ENCODE measurements around the gene APOE. TPM values are rescaled to one million over a fixed set of nuclear protein-coding genes. Genes with fewer than 3 reads are reported as not detected.
A peak's percentile ranks its signal among the peaks of the same experiment; 100 is the strongest.
"Not testable (repeated sequence)": the region's sequence is repeated elsewhere in the genome, so short reads cannot be mapped to it uniquely, and the experiment has no call there.

Gene APOE
- polyA plus RNA-seq, 1 donor, result 77.8 TPM

GRCh38 chr19:44908074-44908835 lies 2.7 kb downstream of the APOE start:
- Histone ChIP-seq H3K4me1 (ENCODE audit: control insufficient read depth, insufficient read depth, low read length) (peaks cover 29% of the 10 kb centered on the region), H3K27me3 (ENCODE audit: control insufficient read depth, insufficient read depth, low read length) (peaks cover 5% of the 10 kb centered on the region), H3K4me3 (ENCODE audit: low read length) (no peak overlapping the region), H3K27ac (ENCODE audit: low read length) (no peak overlapping the region), H3K36me3 (ENCODE audit: control insufficient read depth, insufficient read depth, low read length) (peaks cover under 1% of the 10 kb centered on the region), H3K9me3 (ENCODE audit: control insufficient read depth, low read depth, low read length) (peaks cover 3% of the 10 kb centered on the region)
- DNase-seq, result no peak
- WGBS (ENCODE audit: insufficient coverage, low lambda C conversion rate), result 100% methylated on average over 4 of the region's 46 CpGs

GRCh38 chr19:44908836-44909261 lies 3.3 kb downstream of the APOE start:
- no CpG with 5 or more reads among the region's 44 CpGs for WGBS (ENCODE audit: insufficient coverage, low lambda C conversion rate)
- no peak overlapping the region for H3K27ac ChIP-seq (ENCODE audit: low read length)
- no peaks in the 10 kb centered on the region for H3K36me3 ChIP-seq (ENCODE audit: control insufficient read depth, insufficient read depth, low read length)
- H3K9me3 ChIP-seq (ENCODE audit: control insufficient read depth, low read depth, low read length), result peaks cover 3% of the 10 kb centered on the region
- H3K4me1 ChIP-seq (ENCODE audit: control insufficient read depth, insufficient read depth, low read length), result peaks cover 26% of the 10 kb centered on the region
- DNase-seq, result no peak
- H3K27me3 ChIP-seq (ENCODE audit: control insufficient read depth, insufficient read depth, low read length), result peaks cover 5% of the 10 kb centered on the region
- no peak overlapping the region for H3K4me3 ChIP-seq (ENCODE audit: low read length)

GRCh38 chr19:44909775-44910174 lies 4.2 kb downstream of the APOE start:
- H3K27me3 ChIP-seq (ENCODE audit: control insufficient read depth, insufficient read depth, low read length), result peaks cover 7% of the 10 kb centered on the region
- no peak for DNase-seq
- no CpG with 5 or more reads among the region's 5 CpGs for WGBS (ENCODE audit: insufficient coverage, low lambda C conversion rate)
- no peak overlapping the region for H3K27ac ChIP-seq (ENCODE audit: low read length)
- peaks cover 3% of the 10 kb centered on the region for H3K9me3 ChIP-seq (ENCODE audit: control insufficient read depth, low read depth, low read length)
- H3K36me3 ChIP-seq (ENCODE audit: control insufficient read depth, insufficient read depth, low read length), result no peaks in the 10 kb centered on the region
- no peak overlapping the region for H3K4me3 ChIP-seq (ENCODE audit: low read length)
- peaks cover 31% of the 10 kb centered on the region for H3K4me1 ChIP-seq (ENCODE audit: control insufficient read depth, insufficient read depth, low read length)

GRCh38 chr19:44911896-44912295 lies 6.3 kb downstream of the APOE start:
- H3K27ac ChIP-seq (ENCODE audit: low read length); H3K27me3 ChIP-seq (ENCODE audit: control insufficient read depth, insufficient read depth, low read length); H3K36me3 ChIP-seq (ENCODE audit: control insufficient read depth, insufficient read depth, low read length); H3K4me3 ChIP-seq (ENCODE audit: low read length); DNase-seq; H3K9me3 ChIP-seq (ENCODE audit: control insufficient read depth, low read depth, low read length): not testable (repeated sequence)
- no CpG with 5 or more reads among the region's 6 CpGs for WGBS (ENCODE audit: insufficient coverage, low lambda C conversion rate)
- H3K4me1 ChIP-seq (ENCODE audit: control insufficient read depth, insufficient read depth, low read length), result peaks cover 15% of the 10 kb centered on the region

- DNase-seq, result no peak
- Histone ChIP-seq H3K4me3 (ENCODE audit: low read length) (no peak overlapping the region), H3K36me3 (ENCODE audit: control insufficient read depth, insufficient read depth, low read length) (no peaks in the 10 kb centered on the region), H3K9me3 (ENCODE audit: control insufficient read depth, low read depth, low read length) (peaks cover 3% of the 10 kb centered on the region), H3K4me1 (ENCODE audit: control insufficient read depth, insufficient read depth, low read length) (peaks cover 15% of the 10 kb centered on the region), H3K27me3 (ENCODE audit: control insufficient read depth, insufficient read depth, low read length) (peaks cover 2% of the 10 kb centered on the region), H3K27ac (ENCODE audit: low read length) (no peak overlapping the region)
- WGBS (ENCODE audit: insufficient coverage, low lambda C conversion rate), result no CpG with 5 or more reads among the region's 6 CpGs
Observed at GRCh38 chr19:44912854-44913253, 7.3 kb downstream of the APOE start.

GRCh38 chr19:44913512-44914432 lies 8.2 kb downstream of the APOE start:
- Histone ChIP-seq H3K4me3 (ENCODE audit: low read length) (peak overlapping the region; percentile 58), H3K4me1 (ENCODE audit: control insufficient read depth, insufficient read depth, low read length) (peaks cover 15% of the 10 kb centered on the region)
- not testable (repeated sequence) for H3K27me3 ChIP-seq (ENCODE audit: control insufficient read depth, insufficient read depth, low read length); H3K36me3 ChIP-seq (ENCODE audit: control insufficient read depth, insufficient read depth, low read length); H3K9me3 ChIP-seq (ENCODE audit: control insufficient read depth, low read depth, low read length); DNase-seq; H3K27ac ChIP-seq (ENCODE audit: low read length)
- WGBS (ENCODE audit: insufficient coverage, low lambda C conversion rate), result 40% methylated on average over 2 of the region's 23 CpGs

- H3K27me3 ChIP-seq (ENCODE audit: control insufficient read depth, insufficient read depth, low read length); H3K27ac ChIP-seq (ENCODE audit: low read length); H3K9me3 ChIP-seq (ENCODE audit: control insufficient read depth, low read depth, low read length); H3K36me3 ChIP-seq (ENCODE audit: control insufficient read depth, insufficient read depth, low read length): not testable (repeated sequence)
- Histone ChIP-seq H3K4me1 (ENCODE audit: control insufficient read depth, insufficient read depth, low read length) (peaks cover 15% of the 10 kb centered on the region), H3K4me3 (ENCODE audit: low read length) (peak within 1 kb of the TSS; percentile 58)
- DNase-seq, result peak; percentile 86 to 90
- no CpG with 5 or more reads among the region's 28 CpGs for WGBS (ENCODE audit: insufficient coverage, low lambda C conversion rate)
Observed at GRCh38 chr19:44914433-44915206, 9.0 kb downstream of the APOE start, which contains the start of gene APOC1. Gene APOC1, plus strand, starts transcription at chr19:44914608. Its CDS starts 284 bp downstream, at chr19:44914892.

GRCh38 chr19:44924243-44924725 lies 18.7 kb downstream of the APOE start:
- Histone ChIP-seq H3K4me1 (ENCODE audit: control insufficient read depth, insufficient read depth, low read length) (peaks cover 6% of the 10 kb centered on the region), H3K36me3 (ENCODE audit: control insufficient read depth, insufficient read depth, low read length) (no peaks in the 10 kb centered on the region), H3K27ac (ENCODE audit: low read length) (no peak overlapping the region), H3K27me3 (ENCODE audit: control insufficient read depth, insufficient read depth, low read length) (peaks cover 5% of the 10 kb centered on the region), H3K4me3 (ENCODE audit: low read length) (no peak overlapping the region), H3K9me3 (ENCODE audit: control insufficient read depth, low read depth, low read length) (no peaks in the 10 kb centered on the region)
- WGBS (ENCODE audit: insufficient coverage, low lambda C conversion rate), result no CpG with 5 or more reads among the region's 8 CpGs
- no peak for DNase-seq

- Histone ChIP-seq H3K4me3 (ENCODE audit: low read length) (no peak overlapping the region), H3K4me1 (ENCODE audit: control insufficient read depth, insufficient read depth, low read length) (peaks cover 6% of the 10 kb centered on the region), H3K27ac (ENCODE audit: low read length) (no peak overlapping the region), H3K9me3 (ENCODE audit: control insufficient read depth, low read depth, low read length) (no peaks in the 10 kb centered on the region), H3K36me3 (ENCODE audit: control insufficient read depth, insufficient read depth, low read length) (no peaks in the 10 kb centered on the region), H3K27me3 (ENCODE audit: control insufficient read depth, insufficient read depth, low read length) (peaks cover 5% of the 10 kb centered on the region)
- DNase-seq, result no peak
- WGBS (ENCODE audit: insufficient coverage, low lambda C conversion rate), result no CpG with 5 or more reads among the region's 8 CpGs
Observed at GRCh38 chr19:44925114-44925891, 19.7 kb downstream of the APOE start.

All from large intestine (tissue), 3 donors.